HG02938 (cell line): ENCODE measurements around the gene RBM24.

Experiments used
- ATAC-seq: cut with Tn5 transposase; IDR thresholded peaks from one replicate; pipeline ENCODE4 v1.9.1; 2021; ENCODE audit warnings: mild to moderate bottlenecking, moderate library complexity; ENCODE audit not compliant: unreplicated experiment

The RBM24 gene

DNA sequence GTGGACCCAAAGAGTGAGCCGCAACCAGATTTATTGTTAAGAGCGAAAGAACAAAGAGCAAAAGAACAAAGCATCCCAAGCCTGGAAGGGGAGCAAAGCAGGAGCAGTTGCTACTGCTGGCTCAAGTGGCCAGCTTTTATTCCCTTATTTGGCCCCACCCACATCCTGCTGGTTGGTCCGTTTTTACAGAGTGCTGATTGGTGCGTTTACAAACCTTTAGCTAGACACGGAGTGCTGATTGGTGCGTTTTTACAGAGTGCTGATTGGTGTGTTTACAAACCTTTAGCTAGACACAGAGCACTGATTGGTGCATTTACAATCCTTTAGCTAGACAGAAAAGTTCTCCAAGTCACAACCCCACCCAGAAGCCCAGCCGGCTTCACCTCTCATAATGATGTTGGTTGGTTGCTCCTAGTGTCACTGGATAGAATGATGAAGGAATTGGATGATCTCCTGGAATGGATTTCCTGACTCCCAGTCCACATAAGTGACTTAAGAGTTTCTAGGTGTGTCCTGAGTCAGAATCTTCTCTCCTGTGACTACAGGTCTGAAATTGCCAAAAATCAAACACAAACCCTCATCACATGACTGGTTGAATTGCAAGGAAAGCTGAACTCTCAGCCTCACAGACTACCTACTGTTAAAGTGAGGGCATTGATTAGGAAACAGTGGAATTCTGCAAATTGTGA is 60.1 kb downstream of the RBM24 start:
- no peak for ATAC-seq

- no peak for ATAC-seq
Measured at GRCh38 chr6:17341891-17342290, 60.7 kb downstream of the RBM24 start.

DNA sequence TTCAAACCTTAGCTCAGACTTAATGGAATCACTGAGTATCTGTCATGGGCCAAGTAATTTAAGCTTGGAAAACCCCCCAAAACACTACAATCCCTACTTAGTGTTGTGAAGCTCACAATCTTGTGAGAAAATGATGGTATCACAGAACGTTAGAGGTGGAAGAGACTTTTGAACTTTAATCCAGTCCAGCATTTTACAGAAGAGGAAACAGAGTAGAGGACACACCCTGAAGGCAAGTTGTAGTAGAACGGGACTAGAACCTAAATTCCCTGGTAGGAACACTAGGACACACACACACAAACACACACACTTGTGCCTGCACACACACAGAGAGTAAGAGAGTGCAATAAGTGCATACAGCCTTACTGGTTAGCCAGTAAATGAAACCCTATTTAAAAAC is 62.1 kb downstream of the RBM24 start:
- ATAC-seq, result no peak
